Measurements from ENCODE around the gene RAB11FIP4. TPM values are rescaled to one million over a fixed set of nuclear protein-coding genes. Genes with fewer than 3 reads are reported as not detected.

RAB11FIP4 gene
- polyA plus RNA-seq, 1 of the 3 experiments (the other 2 are of a cell fraction), result 9.4 TPM

DNA sequence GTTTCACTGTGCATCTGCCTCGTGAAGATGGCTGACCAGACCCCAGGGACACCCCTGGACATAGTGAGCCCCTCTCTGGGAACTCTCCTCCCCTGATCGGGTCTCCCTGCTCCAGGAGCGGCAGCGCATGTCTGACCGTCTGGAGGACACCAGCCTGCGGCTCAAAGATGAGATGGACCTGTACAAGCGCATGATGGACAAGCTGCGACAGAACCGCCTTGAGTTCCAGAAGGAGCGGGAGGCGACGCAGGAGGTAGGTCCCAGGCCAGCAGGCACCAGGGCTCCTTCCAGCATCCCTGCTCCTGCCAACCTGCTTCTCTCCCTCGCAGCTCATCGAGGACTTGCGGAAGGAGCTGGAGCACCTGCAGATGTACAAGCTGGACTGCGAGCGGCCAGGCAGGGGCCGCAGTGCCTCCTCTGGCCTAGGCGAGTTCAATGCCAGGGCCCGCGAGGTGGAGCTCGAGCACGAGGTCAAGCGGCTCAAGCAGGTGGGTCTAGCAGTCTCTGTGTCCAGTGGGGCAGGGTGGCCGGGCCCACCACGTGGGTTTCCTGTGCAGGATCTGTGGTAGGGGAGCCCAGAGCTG, 136.9 kb downstream of the RAB11FIP4 start:
- WGBS (ENCODE audit: low lambda C conversion rate), result 97% methylated on average over 21 of the region's 26 CpGs
- Histone ChIP-seq H3K9ac (no peak overlapping the region), H3K9me2 (no peaks in the 10 kb centered on the region), H4K20me1 (ENCODE audit: insufficient read depth) (no peaks in the 10 kb centered on the region), H3K27ac (ENCODE audit: low read depth in 2 of 2, low read length in 1 of 2) (peak overlapping the region in 1 of 2 experiments; percentile 42; a peak in 2 of 4 replicates), H3K4me2 (peak overlapping the region; percentile 5; the same call in 1 of the 2 replicates), H2AFZ (ENCODE audit: low read depth) (no peak overlapping the region), H3K27me3 (ENCODE audit: insufficient read depth) (no peaks in the 10 kb centered on the region), H3K4me3 (ENCODE audit: low read depth in 2 of 2, low read length in 1 of 2) (no peak overlapping the region), H3K4me1 (ENCODE audit: control insufficient read depth in 1 of 2, insufficient read depth in 2 of 2, low read depth in 1 of 2, low read length in 1 of 2) (peaks cover 7 to 18% of the 10 kb centered on the region in 2 experiments; a peak in 2 of 4 replicates), H3K79me2 (ENCODE audit: insufficient read depth) (no peaks in the 10 kb centered on the region), H3K36me3 (replicated peaks in 1 of 2; ENCODE audit: control insufficient read depth in 1 of 2, insufficient read depth in 2 of 2, low read length in 1 of 2) (no peaks in the 10 kb centered on the region), H3F3A (replicated peaks; ENCODE audit: insufficient read depth) (peaks cover 7% of the 10 kb centered on the region), H3K9me3 (no peaks in the 10 kb centered on the region)
- TF ChIP-seq GATA2 (CRISPR knock-in tag; IDR thresholded peaks at IDR 0.05), result no peak
- DNase-seq, result no peak
- POLR2A ChIA-PET, result interaction anchor here (1.0 kb wide), 1 partner anchor 12 kb away, joined by 5 read pairs; no protein-coding TSS in a partner anchor
- CTCF ChIA-PET, result interaction anchor here (1.0 to 12.9 kb wide), 15 partner anchors 11 to 323 kb away, joined by 3 to 137 read pairs (median 4); no protein-coding TSS in a partner anchor

DNA sequence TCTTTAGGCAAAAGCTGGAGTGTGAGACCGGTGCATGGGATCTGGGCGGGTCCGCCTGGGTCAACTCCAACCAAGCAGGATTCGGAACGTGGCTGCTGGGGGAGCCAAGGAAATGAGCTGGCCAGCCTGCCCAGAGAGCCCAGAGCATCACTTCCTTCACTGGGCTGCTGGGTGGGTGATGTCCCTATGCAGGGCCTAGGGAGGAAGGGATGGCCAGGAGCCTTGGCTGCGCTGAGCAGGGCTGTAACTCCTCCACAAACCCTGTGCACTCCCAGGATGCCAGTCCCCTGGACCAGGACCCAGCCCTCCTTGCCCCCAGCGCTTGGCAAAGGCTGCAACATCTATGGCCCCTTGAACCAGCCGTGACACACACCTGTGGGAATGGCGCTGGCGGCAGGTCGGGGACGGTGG, 138.4 kb downstream of the RAB11FIP4 start:
- H3F3A ChIP-seq (replicated peaks; ENCODE audit: insufficient read depth), result peaks cover 7% of the 10 kb centered on the region
- H3K4me3 ChIP-seq (ENCODE audit: low read depth in 2 of 2, low read length in 1 of 2), result no peak overlapping the region
- 95% methylated on average over 5 of the region's 12 CpGs for WGBS (ENCODE audit: low lambda C conversion rate)
- no peak overlapping the region for H2AFZ ChIP-seq (ENCODE audit: low read depth)
- POLR2A ChIA-PET, result interaction anchor here (0.7 kb wide), 1 partner anchor 477 kb away, joined by 3 read pairs; the partner anchor contains the start of gene LRRC37B
- H3K36me3 ChIP-seq (replicated peaks in 1 of 2; ENCODE audit: control insufficient read depth in 1 of 2, insufficient read depth in 2 of 2, low read length in 1 of 2), result no peaks in the 10 kb centered on the region
- H3K79me2 ChIP-seq (ENCODE audit: insufficient read depth), result no peaks in the 10 kb centered on the region
- no peak overlapping the region for H3K27ac ChIP-seq (ENCODE audit: low read depth in 2 of 2, low read length in 1 of 2)
- DNase-seq, result no peak
- H3K9me3 ChIP-seq, result no peaks in the 10 kb centered on the region
- H4K20me1 ChIP-seq (ENCODE audit: insufficient read depth), result no peaks in the 10 kb centered on the region
- H3K9me2 ChIP-seq, result no peaks in the 10 kb centered on the region
- TF ChIP-seq TCF12 (IDR thresholded peaks at IDR 0.05) (no peak), MXI1 (IDR thresholded peaks at IDR 0.05; ENCODE audit: low read depth, low read length) (no peak), FOSL2 (IDR thresholded peaks at IDR 0.05; ENCODE audit: borderline replicate concordance, low read depth) (no peak), YY1 (IDR thresholded peaks at IDR 0.05; ENCODE audit: low read depth) (no peak), ELF1 (IDR thresholded peaks at IDR 0.05) (no peak), JUND (IDR thresholded peaks at IDR 0.05) (no peak), FOXM1 (IDR thresholded peaks at IDR 0.05; ENCODE audit: low read depth) (no peak), NRF1 (IDR thresholded peaks at IDR 0.05; ENCODE audit: low read depth, low read length) (no peak), FOXJ3 (CRISPR knock-in tag; IDR thresholded peaks at IDR 0.05) (no peak)
- TF ChIP-seq, protein P1, sequence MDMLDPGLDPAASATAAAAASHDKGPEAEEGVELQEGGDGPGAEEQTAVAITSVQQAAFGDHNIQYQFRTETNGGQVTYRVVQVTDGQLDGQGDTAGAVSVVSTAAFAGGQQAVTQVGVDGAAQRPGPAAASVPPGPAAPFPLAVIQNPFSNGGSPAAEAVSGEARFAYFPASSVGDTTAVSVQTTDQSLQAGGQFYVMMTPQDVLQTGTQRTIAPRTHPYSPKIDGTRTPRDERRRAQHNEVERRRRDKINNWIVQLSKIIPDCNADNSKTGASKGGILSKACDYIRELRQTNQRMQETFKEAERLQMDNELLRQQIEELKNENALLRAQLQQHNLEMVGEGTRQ (IDR thresholded peaks at IDR 0.05; ENCODE audit: borderline replicate concordance, low read depth, low read length), result no peak
- TF ChIP-seq, protein P2, sequence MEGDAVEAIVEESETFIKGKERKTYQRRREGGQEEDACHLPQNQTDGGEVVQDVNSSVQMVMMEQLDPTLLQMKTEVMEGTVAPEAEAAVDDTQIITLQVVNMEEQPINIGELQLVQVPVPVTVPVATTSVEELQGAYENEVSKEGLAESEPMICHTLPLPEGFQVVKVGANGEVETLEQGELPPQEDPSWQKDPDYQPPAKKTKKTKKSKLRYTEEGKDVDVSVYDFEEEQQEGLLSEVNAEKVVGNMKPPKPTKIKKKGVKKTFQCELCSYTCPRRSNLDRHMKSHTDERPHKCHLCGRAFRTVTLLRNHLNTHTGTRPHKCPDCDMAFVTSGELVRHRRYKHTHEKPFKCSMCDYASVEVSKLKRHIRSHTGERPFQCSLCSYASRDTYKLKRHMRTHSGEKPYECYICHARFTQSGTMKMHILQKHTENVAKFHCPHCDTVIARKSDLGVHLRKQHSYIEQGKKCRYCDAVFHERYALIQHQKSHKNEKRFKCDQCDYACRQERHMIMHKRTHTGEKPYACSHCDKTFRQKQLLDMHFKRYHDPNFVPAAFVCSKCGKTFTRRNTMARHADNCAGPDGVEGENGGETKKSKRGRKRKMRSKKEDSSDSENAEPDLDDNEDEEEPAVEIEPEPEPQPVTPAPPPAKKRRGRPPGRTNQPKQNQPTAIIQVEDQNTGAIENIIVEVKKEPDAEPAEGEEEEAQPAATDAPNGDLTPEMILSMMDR (IDR thresholded peaks at IDR 0.05), result no peak
- H3K9ac ChIP-seq, result no peak overlapping the region
- H3K4me1 ChIP-seq (ENCODE audit: control insufficient read depth in 1 of 2, insufficient read depth in 2 of 2, low read depth in 1 of 2, low read length in 1 of 2), result peaks cover 8 to 24% of the 10 kb centered on the region in 2 experiments; a peak in 3 of 4 replicates
- no peaks in the 10 kb centered on the region for H3K27me3 ChIP-seq (ENCODE audit: insufficient read depth)
- CTCF ChIA-PET, result interaction anchor here (1.5 to 12.9 kb wide), 6 partner anchors 13 to 312 kb away, joined by 3 to 137 read pairs (median 8); no protein-coding TSS in a partner anchor
- H3K4me2 ChIP-seq, result no peak overlapping the region
